ENCODE results near the gene ITGA5.
A peak's percentile ranks its signal among the peaks of the same experiment; 100 is the strongest.

ITGA5 gene

GRCh38 chr12:54420766-54421144 lies 1.7 kb upstream of the ITGA5 start:
- Histone ChIP-seq H3K36me3 (replicated peaks; ENCODE audit: low read depth, low read length) (no peaks in the 10 kb centered on the region), H3K4me3 (ENCODE audit: low read length) (no peak overlapping the region), H4K20me1 (ENCODE audit: insufficient read depth, low read length) (no peaks in the 10 kb centered on the region), H3K27me3 (ENCODE audit: low read depth, low read length) (peaks cover 60% of the 10 kb centered on the region), H2AFZ (ENCODE audit: low read depth, low read length) (no peak overlapping the region), H3K27ac (ENCODE audit: low read length) (no peak overlapping the region), H3K9ac (ENCODE audit: low read length) (no peak overlapping the region), H3K4me2 (ENCODE audit: low read length) (no peak overlapping the region), H3K79me2 (ENCODE audit: low read length) (no peaks in the 10 kb centered on the region), H3K9me3 (ENCODE audit: insufficient read depth, low read length) (no peaks in the 10 kb centered on the region), H3K4me1 (ENCODE audit: low read length) (no peaks in the 10 kb centered on the region)
- no peak for TF ChIP-seq CTCF (IDR thresholded peaks at IDR 0.05; ENCODE audit: low read depth, low read length)
- TF ChIP-seq EZH2phosphoT487 (IDR thresholded peaks at IDR 0.05; ENCODE audit: low read depth): no peak

GRCh38 chr12:54418441-54419087 lies 502 bp downstream of the ITGA5 start:
- H2AFZ ChIP-seq (ENCODE audit: low read depth, low read length): no peak overlapping the region
- peak overlapping the region; percentile 52 for H3K4me3 ChIP-seq (ENCODE audit: low read length)
- H3K9me3 ChIP-seq (ENCODE audit: insufficient read depth, low read length): no peaks in the 10 kb centered on the region
- no peak overlapping the region for H3K9ac ChIP-seq (ENCODE audit: low read length)
- no peaks in the 10 kb centered on the region for H3K36me3 ChIP-seq (replicated peaks; ENCODE audit: low read depth, low read length)
- no peaks in the 10 kb centered on the region for H4K20me1 ChIP-seq (ENCODE audit: insufficient read depth, low read length)
- TF ChIP-seq CTCF (IDR thresholded peaks at IDR 0.05; ENCODE audit: low read depth, low read length) (no peak), EZH2phosphoT487 (IDR thresholded peaks at IDR 0.05; ENCODE audit: low read depth) (no peak)
- H3K4me1 ChIP-seq (ENCODE audit: low read length): peaks cover 3% of the 10 kb centered on the region
- no peak overlapping the region for H3K27ac ChIP-seq (ENCODE audit: low read length)
- peak overlapping the region; percentile 48 for H3K4me2 ChIP-seq (ENCODE audit: low read length)
- peaks cover 39% of the 10 kb centered on the region for H3K27me3 ChIP-seq (ENCODE audit: low read depth, low read length)
- no peaks in the 10 kb centered on the region for H3K79me2 ChIP-seq (ENCODE audit: low read length)

GRCh38 chr12:54417712-54418440 lies 1.2 kb downstream of the ITGA5 start:
- H3K4me3 ChIP-seq (ENCODE audit: low read length): no peak overlapping the region
- no peak overlapping the region for H3K4me2 ChIP-seq (ENCODE audit: low read length)
- H2AFZ ChIP-seq (ENCODE audit: low read depth, low read length): no peak overlapping the region
- no peaks in the 10 kb centered on the region for H3K36me3 ChIP-seq (replicated peaks; ENCODE audit: low read depth, low read length)
- H3K4me1 ChIP-seq (ENCODE audit: low read length): peaks cover 10% of the 10 kb centered on the region
- no peaks in the 10 kb centered on the region for H4K20me1 ChIP-seq (ENCODE audit: insufficient read depth, low read length)
- no peaks in the 10 kb centered on the region for H3K79me2 ChIP-seq (ENCODE audit: low read length)
- H3K9me3 ChIP-seq (ENCODE audit: insufficient read depth, low read length): no peaks in the 10 kb centered on the region
- H3K27me3 ChIP-seq (ENCODE audit: low read depth, low read length): peaks cover 33% of the 10 kb centered on the region
- H3K27ac ChIP-seq (ENCODE audit: low read length): no peak overlapping the region
- TF ChIP-seq CTCF (IDR thresholded peaks at IDR 0.05; ENCODE audit: low read depth, low read length) (no peak), EZH2phosphoT487 (IDR thresholded peaks at IDR 0.05; ENCODE audit: low read depth) (no peak)
- H3K9ac ChIP-seq (ENCODE audit: low read length): no peak overlapping the region

- no peak overlapping the region for H3K9ac ChIP-seq (ENCODE audit: low read length)
- H3K27ac ChIP-seq (ENCODE audit: low read length): no peak overlapping the region
Measured at GRCh38 chr12:54416687-54417603, 2.1 kb downstream of the ITGA5 start.

More at GRCh38 chr12:54416687-54417603, 2.1 kb downstream of the ITGA5 start:
- no peak overlapping the region for H3K4me2 ChIP-seq (ENCODE audit: low read length)
- H2AFZ ChIP-seq (ENCODE audit: low read depth, low read length): no peak overlapping the region; the same call in 1 of the 2 replicates
- no peaks in the 10 kb centered on the region for H4K20me1 ChIP-seq (ENCODE audit: insufficient read depth, low read length)
- peaks cover 24% of the 10 kb centered on the region for H3K27me3 ChIP-seq (ENCODE audit: low read depth, low read length)
- TF ChIP-seq EZH2phosphoT487 (IDR thresholded peaks at IDR 0.05; ENCODE audit: low read depth): no peak
- TF ChIP-seq CTCF (IDR thresholded peaks at IDR 0.05; ENCODE audit: low read depth, low read length): no peak
- H3K9me3 ChIP-seq (ENCODE audit: insufficient read depth, low read length): no peaks in the 10 kb centered on the region
- H3K4me3 ChIP-seq (ENCODE audit: low read length): no peak overlapping the region
- H3K36me3 ChIP-seq (replicated peaks; ENCODE audit: low read depth, low read length): no peaks in the 10 kb centered on the region
- H3K4me1 ChIP-seq (ENCODE audit: low read length): peaks cover 13% of the 10 kb centered on the region
- H3K79me2 ChIP-seq (ENCODE audit: low read length): no peaks in the 10 kb centered on the region
